IPS DF 19.7 (cell line): ENCODE measurements around the gene EIF5AL1.
"Not testable (repeated sequence)": the region's sequence is repeated elsewhere in the genome, so short reads cannot be mapped to it uniquely, and the experiment has no call there.

ENCODE experiments used
- DNase-seq: peaks from one replicate; pipeline ENCODE4 v3.0.0-alpha.2; 2013; ENCODE audit warnings: low read depth, low spot score

The EIF5AL1 gene

GRCh38 chr10:79509306-79509933 lies 2.9 kb upstream of the EIF5AL1 start:
- DNase-seq: not testable (repeated sequence)

- DNase-seq: not testable (repeated sequence)
These were observed 2.3 kb upstream of the EIF5AL1 start for GRCh38 chr10:79509934-79510508.

GRCh38 chr10:79516532-79517205 lies 4.3 kb downstream of the EIF5AL1 start:
- DNase-seq: not testable (repeated sequence)

- not testable (repeated sequence) for DNase-seq
These were observed 5.2 kb downstream of the EIF5AL1 start for GRCh38 chr10:79517567-79517966.

GRCh38 chr10:79521751-79522150 lies 9.4 kb downstream of the EIF5AL1 start:
- DNase-seq: not testable (repeated sequence)

GRCh38 chr10:79522464-79522863 lies 10.1 kb downstream of the EIF5AL1 start:
- DNase-seq: not testable (repeated sequence)

GRCh38 chr10:79523157-79523853 lies 11.0 kb downstream of the EIF5AL1 start:
- DNase-seq: not testable (repeated sequence)

- not testable (repeated sequence) for DNase-seq
These were observed 12.8 kb downstream of the EIF5AL1 start for GRCh38 chr10:79525049-79525710.

GRCh38 chr10:79528261-79528660 lies 15.9 kb downstream of the EIF5AL1 start:
- DNase-seq: not testable (repeated sequence)

- not testable (repeated sequence) for DNase-seq
These were observed 21.0 kb downstream of the EIF5AL1 start for GRCh38 chr10:79533142-79533902.

GRCh38 chr10:79533903-79534175 lies 21.5 kb downstream of the EIF5AL1 start:
- not testable (repeated sequence) for DNase-seq

GRCh38 chr10:79538311-79538710 lies 26.0 kb downstream of the EIF5AL1 start:
- not testable (repeated sequence) for DNase-seq

- not testable (repeated sequence) for DNase-seq
These were observed 28.6 kb downstream of the EIF5AL1 start for GRCh38 chr10:79540930-79541329.

- DNase-seq: no peak
These were observed 30.3 kb downstream of the EIF5AL1 start for GRCh38 chr10:79542626-79543025.

- DNase-seq: not testable (repeated sequence)
These were observed 32.1 kb downstream of the EIF5AL1 start for GRCh38 chr10:79544408-79544807.

- DNase-seq: not testable (repeated sequence)
These were observed 32.8 kb downstream of the EIF5AL1 start for GRCh38 chr10:79544926-79545659.

GRCh38 chr10:79547128-79547527 lies 34.8 kb downstream of the EIF5AL1 start:
- DNase-seq: not testable (repeated sequence)

- DNase-seq: no peak
These were observed 35.6 kb downstream of the EIF5AL1 start for GRCh38 chr10:79547973-79548372.

- no peak for DNase-seq
These were observed 39.8 kb downstream of the EIF5AL1 start for GRCh38 chr10:79552143-79552542.
